Endothelial cell of umbilical vein (primary cell): ENCODE measurements around the gene ITGA7. TPM values are rescaled to one million over a fixed set of nuclear protein-coding genes. Genes with fewer than 3 reads are reported as not detected.

Experiments
- BruUV-seq: library from RNA; stranded (reverse); fragments of 400-500 nt; replicated peaks from 2 replicates; lab custom pipeline; 2021; lab: Mats Ljungman, UMichigan
- CTCF ChIA-PET: fragments of 300-600, 350-600 bp; sonication (Branson Sonifier 250); formaldehyde crosslinking; loops from one replicate; lab custom pipeline; 2021; ENCODE audit warnings: antibody characterized with exemption, inconsistent platforms; lab: Charles Lee
- POLR2A ChIA-PET: fragments of 300-600, 350-600 bp; sonication (Branson Sonifier 250); formaldehyde crosslinking; loops from one replicate; lab custom pipeline; 2021; ENCODE audit warnings: antibody characterized with exemption, inconsistent platforms; lab: Charles Lee
- DNase-seq: peaks from one replicate; pipeline ENCODE4 v3.0.0-alpha.2; 2011; ENCODE audit warnings: low read depth, low spot score
- FAIRE-seq: peaks from 2 replicates; lab custom pipeline; 2011; peaks lifted over from hg19 to GRCh38; lab: Jason Lieb, UNC
- H2AFZ ChIP-seq: 2 replicates; pipeline ENCODE4 v1.6.0; 2012; ENCODE audit warnings: low read depth, low read length, control low read depth, inconsistent platforms
- H3K27ac ChIP-seq: 2 replicates; pipeline ENCODE4 v1.5.1; 2011; ENCODE audit warnings: low read depth, mild to moderate bottlenecking, control low read depth, low read length, moderate library complexity; ENCODE audit not compliant: insufficient read depth
- H3K27me3 ChIP-seq, 2 experiments: 2 replicates each; pipeline versions ENCODE4 v1.6.0 to v1.6.1; 2011; ENCODE audit warnings: low read length in 2 of 2, mixed read lengths in 1 of 2; ENCODE audit not compliant: control insufficient read depth in 2 of 2, insufficient read depth in 2 of 2
- H3K36me3 ChIP-seq, 2 experiments: 2 replicates in 1 of 2; 3 replicates in 1 of 2; pipeline ENCODE4 v1.5.1; 2011; ENCODE audit warnings: low read length in 2 of 2, mild to moderate bottlenecking in 1 of 2, moderate library complexity in 1 of 2; ENCODE audit not compliant: control insufficient read depth in 2 of 2, insufficient read depth in 2 of 2; ENCODE audit errors: extremely low read depth in 1 of 2
- H3K4me1 ChIP-seq: 3 replicates; pipeline ENCODE4 v1.5.1; 2011; ENCODE audit warnings: mild to moderate bottlenecking, low read length; ENCODE audit not compliant: control insufficient read depth, insufficient read depth; ENCODE audit errors: extremely low read depth
- H3K4me2 ChIP-seq: 2 replicates; pipeline ENCODE4 v1.6.1; 2011; ENCODE audit warnings: low read length, control low read depth, mixed read lengths; ENCODE audit not compliant: insufficient read depth
- H3K4me3 ChIP-seq, 3 experiments: fragments of 200-600 bp in 1 of 3; sonication (generic), shearing (Covaris generic) in 1 of 3; replicated peaks in 1 of 3; 2 replicates each; pipeline ENCODE4 v1.5.1; 2011 to 2016; ENCODE audit warnings: control low read depth in 3 of 3, low read length in 3 of 3, mild to moderate bottlenecking in 2 of 3, inconsistent platforms in 1 of 3, low read depth in 1 of 3, moderate library complexity in 1 of 3; ENCODE audit not compliant: insufficient read depth in 1 of 3
- H3K79me2 ChIP-seq: 2 replicates; pipeline ENCODE4 v1.6.0; 2012; ENCODE audit warnings: low read length, inconsistent platforms; ENCODE audit not compliant: control insufficient read depth, insufficient read depth
- H3K9ac ChIP-seq: replicated peaks from 2 replicates; pipeline ENCODE3; 2011; ENCODE audit warnings: low read length, control low read depth; ENCODE audit not compliant: insufficient read depth; ENCODE audit errors: extremely low read depth
- H3K9me1 ChIP-seq: replicated peaks from 3 replicates; pipeline ENCODE4 v1.6.0; 2011; ENCODE audit warnings: mild to moderate bottlenecking, low read length; ENCODE audit not compliant: control insufficient read depth, insufficient read depth; ENCODE audit errors: extremely low read depth
- H3K9me3 ChIP-seq: replicated peaks from 2 replicates; pipeline ENCODE4 v1.5.1; 2012; ENCODE audit warnings: low read length, inconsistent platforms; ENCODE audit not compliant: control insufficient read depth, insufficient read depth
- H4K20me1 ChIP-seq: replicated peaks from 2 replicates; pipeline ENCODE3; 2011; ENCODE audit warnings: mild to moderate bottlenecking, low read length; ENCODE audit not compliant: control insufficient read depth, insufficient read depth; ENCODE audit errors: extremely low read depth
- EZH2 ChIP-seq: IDR thresholded peaks from 2 replicates; pipeline ENCODE4 v1.6.1; 2012; ENCODE audit warnings: borderline replicate concordance, low read depth, mild to moderate bottlenecking, moderate library complexity, low read length, inconsistent platforms; ENCODE audit not compliant: severe bottlenecking
- FOS ChIP-seq: IDR thresholded peaks from 2 replicates; pipeline ENCODE4 v1.6.1; 2011; ENCODE audit warnings: mild to moderate bottlenecking, low read length, moderate library complexity, borderline replicate concordance; ENCODE audit not compliant: insufficient read depth
- GATA2 ChIP-seq: IDR thresholded peaks from 2 replicates; pipeline ENCODE4 v1.7.0; 2011; ENCODE audit warnings: low read depth, mild to moderate bottlenecking, moderate library complexity, mixed read lengths, low read length; ENCODE audit not compliant: insufficient read length, insufficient read depth
- JUN ChIP-seq: IDR thresholded peaks from 2 replicates; pipeline ENCODE4 v1.6.1; 2011; ENCODE audit warnings: borderline replicate concordance, low read depth; ENCODE audit not compliant: insufficient read length, insufficient read depth
- MYC ChIP-seq: IDR thresholded peaks from one replicate; pipeline ENCODE4 v1.6.1; 2011; ENCODE audit warnings: mild to moderate bottlenecking, low read depth, low read length
- POLR2A ChIP-seq: IDR thresholded peaks from 2 replicates; pipeline ENCODE4 v1.6.1; 2012; ENCODE audit warnings: low read depth, mild to moderate bottlenecking, control low read depth, low read length
- POLR2AphosphoS5 ChIP-seq: IDR thresholded peaks from 2 replicates; pipeline ENCODE4 v1.6.1; 2012; ENCODE audit warnings: low read depth, mild to moderate bottlenecking, control low read depth, low read length, moderate library complexity; ENCODE audit not compliant: insufficient read depth
- dilution Hi-C: fragments of 300-500 bp; cut with MboI; formaldehyde crosslinking; loops from one replicate; pipeline ENCODE4 v1.15.0; 2019; ENCODE audit warnings: low sequenced_read_pairs; ENCODE audit not compliant: extremely low pct_ligation_motif_present
- intact Hi-C: fragments of 100-400 bp; cut with micrococcal nuclease; formaldehyde crosslinking; loops from one replicate; pipeline ENCODE4 v1.10.0; 2022
- polyA plus RNA-seq, 4 experiments: library from polyadenylated mRNA; depleted of rRNA in 3 of 4; stranded (reverse) in 3 of 4; unstranded in 1 of 4; fragments of >200 nt; gene quantifications; 2 replicates each; pipeline versions ENCODE4 v1.2.1 to v1.2.3, GENCODE V29; 2011 to 2012; ENCODE audit warnings: missing spikeins in 1 of 4
- total RNA-seq: library from RNA; stranded (reverse); gene quantifications from 2 replicates; pipeline ENCODE4 v1.2.3, GENCODE V29; 2021
- TF ChIP-seq, protein P1 (sequence below), 2 donors: IDR thresholded peaks; 1 replicate in 1 of 2; 2 replicates in 1 of 2; pipeline ENCODE4 v1.5.1; 2011; ENCODE audit warnings: low read length in 2 of 2, mild to moderate bottlenecking in 2 of 2, moderate library complexity in 2 of 2, control low read depth in 1 of 2, inconsistent platforms in 1 of 2, low read depth in 1 of 2; ENCODE audit not compliant: insufficient read depth in 1 of 2; ENCODE audit errors: extremely low read depth in 1 of 2
- TF ChIP-seq, protein P2 (sequence below): IDR thresholded peaks from 2 replicates; pipeline ENCODE4 v1.6.1; 2011; ENCODE audit not compliant: insufficient read depth, insufficient read length

The ITGA7 gene
- total and polyA plus RNA-seq, 2 donors (not counting 3 experiments of a cell fraction or from before 2014, with no cell fraction given): 0.41 to 0.84 TPM

DNA sequence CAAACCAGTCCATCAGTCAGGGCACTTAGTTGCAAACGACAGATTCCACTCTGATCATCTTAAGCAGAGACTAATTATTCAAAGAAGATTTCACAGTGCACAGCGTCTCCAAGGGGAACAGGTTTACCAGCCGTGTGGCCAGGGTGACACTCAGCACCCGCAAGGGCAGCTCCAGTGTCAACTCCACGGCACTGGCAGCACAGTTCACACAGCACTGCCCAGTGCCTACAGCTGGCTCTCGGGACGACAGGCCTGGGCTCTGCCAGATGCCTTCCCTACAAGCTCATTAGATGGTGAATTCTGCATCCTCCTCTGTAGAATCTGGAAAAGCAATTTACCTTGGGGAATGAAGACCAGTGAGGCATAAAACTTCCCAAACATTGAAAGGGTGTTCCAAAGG, 66.1 kb downstream of the ITGA7 start:
- Histone ChIP-seq H2AFZ (no peak overlapping the region), H3K9me3 (no peaks in the 10 kb centered on the region), H3K9me1 (no peaks in the 10 kb centered on the region), H3K4me3 (no peak overlapping the region), H3K4me2 (no peak overlapping the region), H3K9ac (no peak overlapping the region), H4K20me1 (no peaks in the 10 kb centered on the region), H3K36me3 (no peaks in the 10 kb centered on the region), H3K27me3 (peaks cover 3 to 6% of the 10 kb centered on the region in 2 experiments), H3K4me1 (no peaks in the 10 kb centered on the region), H3K27ac (no peak overlapping the region), H3K79me2 (no peaks in the 10 kb centered on the region)
- TF ChIP-seq POLR2AphosphoS5: no peak
- TF ChIP-seq GATA2: no peak
- no peak for TF ChIP-seq EZH2
- TF ChIP-seq, protein P1, sequence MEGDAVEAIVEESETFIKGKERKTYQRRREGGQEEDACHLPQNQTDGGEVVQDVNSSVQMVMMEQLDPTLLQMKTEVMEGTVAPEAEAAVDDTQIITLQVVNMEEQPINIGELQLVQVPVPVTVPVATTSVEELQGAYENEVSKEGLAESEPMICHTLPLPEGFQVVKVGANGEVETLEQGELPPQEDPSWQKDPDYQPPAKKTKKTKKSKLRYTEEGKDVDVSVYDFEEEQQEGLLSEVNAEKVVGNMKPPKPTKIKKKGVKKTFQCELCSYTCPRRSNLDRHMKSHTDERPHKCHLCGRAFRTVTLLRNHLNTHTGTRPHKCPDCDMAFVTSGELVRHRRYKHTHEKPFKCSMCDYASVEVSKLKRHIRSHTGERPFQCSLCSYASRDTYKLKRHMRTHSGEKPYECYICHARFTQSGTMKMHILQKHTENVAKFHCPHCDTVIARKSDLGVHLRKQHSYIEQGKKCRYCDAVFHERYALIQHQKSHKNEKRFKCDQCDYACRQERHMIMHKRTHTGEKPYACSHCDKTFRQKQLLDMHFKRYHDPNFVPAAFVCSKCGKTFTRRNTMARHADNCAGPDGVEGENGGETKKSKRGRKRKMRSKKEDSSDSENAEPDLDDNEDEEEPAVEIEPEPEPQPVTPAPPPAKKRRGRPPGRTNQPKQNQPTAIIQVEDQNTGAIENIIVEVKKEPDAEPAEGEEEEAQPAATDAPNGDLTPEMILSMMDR (IDR thresholded peaks at IDR 0.05; ENCODE audit: extremely low read depth in 1 of 2, insufficient read depth in 1 of 2, low read depth in 1 of 2, low read length in 2 of 2): no peak
- TF ChIP-seq JUN: no peak
- no peak for TF ChIP-seq POLR2A
- TF ChIP-seq FOS: no peak
- TF ChIP-seq, protein P2, sequence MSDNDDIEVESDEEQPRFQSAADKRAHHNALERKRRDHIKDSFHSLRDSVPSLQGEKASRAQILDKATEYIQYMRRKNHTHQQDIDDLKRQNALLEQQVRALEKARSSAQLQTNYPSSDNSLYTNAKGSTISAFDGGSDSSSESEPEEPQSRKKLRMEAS: no peak
- TF ChIP-seq MYC: no peak
- ChIA-PET POLR2A (no interaction called here), CTCF (interaction anchor here (1.5 kb wide), 1 partner anchor 15 kb away, joined by 6 read pairs; no protein-coding TSS in a partner anchor)
- DNase-seq (no peak), FAIRE-seq (no peak)
- intact Hi-C loops (no loop called here), dilution Hi-C loops (no loop called here)
- no TSS peak for BruUV-seq
